Measurements from ENCODE around the gene LRP1B. TPM values are rescaled to one million over a fixed set of nuclear protein-coding genes. Genes with fewer than 3 reads are reported as not detected.

Gene LRP1B
- polyA plus RNA-seq, 1 of the 3 experiments (the other 2 are of a cell fraction) = 0.28 TPM

DNA sequence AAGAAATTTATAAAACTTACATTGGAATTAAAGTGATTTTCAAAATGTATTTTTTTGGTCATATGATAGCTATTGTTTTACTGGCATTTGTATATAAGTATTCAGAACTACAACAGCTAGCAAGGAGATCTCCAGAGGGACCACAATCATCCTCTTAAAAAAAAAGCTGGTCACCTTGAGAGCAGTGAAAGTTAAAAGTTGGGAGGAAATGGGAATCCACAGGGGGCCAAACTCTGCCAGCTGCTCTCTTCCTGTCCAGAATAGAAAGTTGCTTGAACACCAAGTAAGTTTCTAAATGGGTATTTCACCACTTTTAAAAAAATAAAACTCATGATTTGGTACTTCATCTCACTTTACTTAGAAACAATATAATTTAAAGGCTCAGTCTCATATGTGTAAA, 1025.1 kb downstream of the LRP1B start:
- H3K36me3 ChIP-seq (replicated peaks in 1 of 2; ENCODE audit: control insufficient read depth in 1 of 2, insufficient read depth in 2 of 2, low read length in 1 of 2) = no peaks in the 10 kb centered on the region
- DNase-seq = no peak
- H3K79me2 ChIP-seq (ENCODE audit: insufficient read depth) = no peaks in the 10 kb centered on the region
- H3K27me3 ChIP-seq (ENCODE audit: insufficient read depth) = no peaks in the 10 kb centered on the region
- ChIA-PET CTCF (no interaction called here), POLR2A (no interaction called here)
- no peak overlapping the region for H3K4me2 ChIP-seq
- no peaks in the 10 kb centered on the region for H3F3A ChIP-seq (replicated peaks; ENCODE audit: insufficient read depth)
- TF ChIP-seq NFIC (IDR thresholded peaks at IDR 0.05; ENCODE audit: borderline replicate concordance) (no peak), FOSL2 (IDR thresholded peaks at IDR 0.05; ENCODE audit: borderline replicate concordance, low read depth) (no peak), TAF1 (IDR thresholded peaks at IDR 0.05; ENCODE audit: borderline replicate concordance, low read depth, low read length) (no peak), FOXJ3 (CRISPR knock-in tag; IDR thresholded peaks at IDR 0.05) (no peak), RFX5 (IDR thresholded peaks at IDR 0.05; ENCODE audit: low read length) (no peak), USF1 (IDR thresholded peaks at IDR 0.05; ENCODE audit: borderline replicate concordance, low read depth) (no peak), RXRA (IDR thresholded peaks at IDR 0.05; ENCODE audit: borderline replicate concordance, low read depth) (no peak), TEAD4 (IDR thresholded peaks at IDR 0.05; ENCODE audit: borderline replicate concordance, insufficient read depth) (no peak)
- TF ChIP-seq, protein P1, sequence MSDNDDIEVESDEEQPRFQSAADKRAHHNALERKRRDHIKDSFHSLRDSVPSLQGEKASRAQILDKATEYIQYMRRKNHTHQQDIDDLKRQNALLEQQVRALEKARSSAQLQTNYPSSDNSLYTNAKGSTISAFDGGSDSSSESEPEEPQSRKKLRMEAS (IDR thresholded peaks at IDR 0.05; ENCODE audit: low read depth) = no peak
- H3K27ac ChIP-seq (ENCODE audit: low read depth in 2 of 2, low read length in 1 of 2) = no peak overlapping the region
- H3K4me1 ChIP-seq (ENCODE audit: control insufficient read depth in 1 of 2, insufficient read depth in 2 of 2, low read depth in 1 of 2, low read length in 1 of 2) = no peaks in the 10 kb centered on the region; a peak in 1 of 4 replicates
- no peaks in the 10 kb centered on the region for H3K9me3 ChIP-seq
- H4K20me1 ChIP-seq (ENCODE audit: insufficient read depth) = no peaks in the 10 kb centered on the region
- no peak overlapping the region for H3K4me3 ChIP-seq (ENCODE audit: low read depth in 2 of 2, low read length in 1 of 2)
- no peak overlapping the region for H2AFZ ChIP-seq (ENCODE audit: low read depth)
- no peaks in the 10 kb centered on the region for H3K9me2 ChIP-seq
- H3K9ac ChIP-seq = no peak overlapping the region

GRCh38 chr2:141103216-141103615, 1027.6 kb downstream of the LRP1B start:
- POLR2A ChIA-PET = no interaction called here

More at GRCh38 chr2:141103216-141103615, 1027.6 kb downstream of the LRP1B start:
- WGBS (ENCODE audit: low lambda C conversion rate) = 52% methylated on average over 1 of the region's 1 CpG
- Histone ChIP-seq H3F3A (replicated peaks; ENCODE audit: insufficient read depth) (no peaks in the 10 kb centered on the region), H3K9me2 (no peaks in the 10 kb centered on the region), H3K27ac (ENCODE audit: low read depth in 2 of 2, low read length in 1 of 2) (no peak overlapping the region), H4K20me1 (ENCODE audit: insufficient read depth) (no peaks in the 10 kb centered on the region), H3K4me3 (ENCODE audit: low read depth in 2 of 2, low read length in 1 of 2) (no peak overlapping the region), H3K4me1 (ENCODE audit: control insufficient read depth in 1 of 2, insufficient read depth in 2 of 2, low read depth in 1 of 2, low read length in 1 of 2) (no peaks in the 10 kb centered on the region; a peak in 1 of 4 replicates), H2AFZ (ENCODE audit: low read depth) (no peak overlapping the region; the same call in 1 of the 2 replicates), H3K27me3 (ENCODE audit: insufficient read depth) (no peaks in the 10 kb centered on the region), H3K36me3 (replicated peaks in 1 of 2; ENCODE audit: control insufficient read depth in 1 of 2, insufficient read depth in 2 of 2, low read length in 1 of 2) (no peaks in the 10 kb centered on the region), H3K79me2 (ENCODE audit: insufficient read depth) (no peaks in the 10 kb centered on the region), H3K9ac (no peak overlapping the region), H3K9me3 (no peaks in the 10 kb centered on the region), H3K4me2 (no peak overlapping the region)
- CTCF ChIA-PET = no interaction called here
- TF ChIP-seq GATA2 (CRISPR knock-in tag; IDR thresholded peaks at IDR 0.05) = no peak
- TF ChIP-seq FOXM1 (IDR thresholded peaks at IDR 0.05; ENCODE audit: low read depth) = no peak
- TF ChIP-seq ELF1 (IDR thresholded peaks at IDR 0.05) = no peak
- no peak for TF ChIP-seq NRF1 (IDR thresholded peaks at IDR 0.05; ENCODE audit: low read depth, low read length)
- TF ChIP-seq RXRA (IDR thresholded peaks at IDR 0.05; ENCODE audit: borderline replicate concordance, low read depth) = no peak
- TF ChIP-seq, protein P2, sequence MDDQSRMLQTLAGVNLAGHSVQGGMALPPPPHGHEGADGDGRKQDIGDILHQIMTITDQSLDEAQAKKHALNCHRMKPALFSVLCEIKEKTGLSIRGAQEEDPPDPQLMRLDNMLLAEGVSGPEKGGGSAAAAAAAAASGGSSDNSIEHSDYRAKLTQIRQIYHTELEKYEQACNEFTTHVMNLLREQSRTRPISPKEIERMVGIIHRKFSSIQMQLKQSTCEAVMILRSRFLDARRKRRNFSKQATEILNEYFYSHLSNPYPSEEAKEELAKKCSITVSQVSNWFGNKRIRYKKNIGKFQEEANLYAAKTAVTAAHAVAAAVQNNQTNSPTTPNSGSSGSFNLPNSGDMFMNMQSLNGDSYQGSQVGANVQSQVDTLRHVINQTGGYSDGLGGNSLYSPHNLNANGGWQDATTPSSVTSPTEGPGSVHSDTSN (IDR thresholded peaks at IDR 0.05) = no peak
- TF ChIP-seq, protein P3, sequence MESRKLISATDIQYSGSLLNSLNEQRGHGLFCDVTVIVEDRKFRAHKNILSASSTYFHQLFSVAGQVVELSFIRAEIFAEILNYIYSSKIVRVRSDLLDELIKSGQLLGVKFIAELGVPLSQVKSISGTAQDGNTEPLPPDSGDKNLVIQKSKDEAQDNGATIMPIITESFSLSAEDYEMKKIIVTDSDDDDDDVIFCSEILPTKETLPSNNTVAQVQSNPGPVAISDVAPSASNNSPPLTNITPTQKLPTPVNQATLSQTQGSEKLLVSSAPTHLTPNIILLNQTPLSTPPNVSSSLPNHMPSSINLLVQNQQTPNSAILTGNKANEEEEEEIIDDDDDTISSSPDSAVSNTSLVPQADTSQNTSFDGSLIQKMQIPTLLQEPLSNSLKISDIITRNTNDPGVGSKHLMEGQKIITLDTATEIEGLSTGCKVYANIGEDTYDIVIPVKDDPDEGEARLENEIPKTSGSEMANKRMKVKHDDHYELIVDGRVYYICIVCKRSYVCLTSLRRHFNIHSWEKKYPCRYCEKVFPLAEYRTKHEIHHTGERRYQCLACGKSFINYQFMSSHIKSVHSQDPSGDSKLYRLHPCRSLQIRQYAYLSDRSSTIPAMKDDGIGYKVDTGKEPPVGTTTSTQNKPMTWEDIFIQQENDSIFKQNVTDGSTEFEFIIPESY (IDR thresholded peaks at IDR 0.05; ENCODE audit: borderline replicate concordance, low read depth) = no peak
- TF ChIP-seq MEF2A (IDR thresholded peaks at IDR 0.05; ENCODE audit: borderline replicate concordance, low read depth) = no peak
- no peak for TF ChIP-seq MXI1 (IDR thresholded peaks at IDR 0.05; ENCODE audit: low read depth, low read length)
- no peak for TF ChIP-seq FOXJ3 (CRISPR knock-in tag; IDR thresholded peaks at IDR 0.05)
- TF ChIP-seq USF1 (IDR thresholded peaks at IDR 0.05; ENCODE audit: borderline replicate concordance, low read depth) = no peak
- TF ChIP-seq, protein P4, sequence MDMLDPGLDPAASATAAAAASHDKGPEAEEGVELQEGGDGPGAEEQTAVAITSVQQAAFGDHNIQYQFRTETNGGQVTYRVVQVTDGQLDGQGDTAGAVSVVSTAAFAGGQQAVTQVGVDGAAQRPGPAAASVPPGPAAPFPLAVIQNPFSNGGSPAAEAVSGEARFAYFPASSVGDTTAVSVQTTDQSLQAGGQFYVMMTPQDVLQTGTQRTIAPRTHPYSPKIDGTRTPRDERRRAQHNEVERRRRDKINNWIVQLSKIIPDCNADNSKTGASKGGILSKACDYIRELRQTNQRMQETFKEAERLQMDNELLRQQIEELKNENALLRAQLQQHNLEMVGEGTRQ (IDR thresholded peaks at IDR 0.05; ENCODE audit: borderline replicate concordance, low read depth, low read length) = no peak
- no peak for TF ChIP-seq RCOR1 (IDR thresholded peaks at IDR 0.05; ENCODE audit: low read length)
- no peak for TF ChIP-seq EZH2phosphoT487 (IDR thresholded peaks at IDR 0.05; ENCODE audit: borderline replicate concordance, low read depth)
- no peak for TF ChIP-seq CHD2 (IDR thresholded peaks at IDR 0.05; ENCODE audit: low read length, partially characterized antibody)
- TF ChIP-seq RAD21 (IDR thresholded peaks at IDR 0.05; ENCODE audit: low read length) = no peak
- TF ChIP-seq JUND (IDR thresholded peaks at IDR 0.05) = no peak
- no peak for DNase-seq
